Left cardiac atrium (tissue), 4 donors: ENCODE measurements around the gene COL1A2. TPM values are rescaled to one million over a fixed set of nuclear protein-coding genes. Genes with fewer than 3 reads are reported as not detected.

Experiments used
- ATAC-seq, 2 donors: fragments of 200-7000 bp; cut with Tn5 transposase; one replicate each; pipeline ENCODE4 v1.9.1; 2020; ENCODE audit warnings: mild to moderate bottlenecking in 2 of 2, moderate library complexity in 2 of 2
- DNase-seq: peaks from one replicate; pipeline ENCODE4 v3.0.0-alpha.2; 2020
- intact Hi-C, 2 donors: fragments of 100-400 bp; cut with DNase I; formaldehyde crosslinking; loops; one replicate each; pipeline versions ENCODE4 v1.14.1 to v1.15.1; 2022 to 2023
- total RNA-seq, 2 donors: library from RNA; stranded (reverse); fragmentation: NEBNext Ultra II Directional; extraction: Animal tissue kit (Norgen Biotek cat#: 25700); gene quantifications; one replicate each; pipeline ENCODE4 v1.2.1, GENCODE V29; 2021
- donor health status: DM: no; HTN: yes; CAD: no.
- donor health status: DM: no; HTN: yes; CAD: no; lungs with severe emphysema.
- donor health status: DM: yes; HTN: yes; CAD: no.
- donor health status: Dilated cardiomyopathy.

Gene COL1A2
- total RNA-seq, 2 donors from 2014 or later, result 258 to 270 TPM

- ATAC-seq (no peak), DNase-seq (no peak)
- intact Hi-C loops, result no loop called here
Measured at GRCh38 chr7:94400643-94401427, 6.1 kb downstream of the COL1A2 start.

- DNase-seq (no peak), ATAC-seq (no peak)
- intact Hi-C loops, result no loop called here
Measured at GRCh38 chr7:94401428-94401814, 6.7 kb downstream of the COL1A2 start.

GRCh38 chr7:94403546-94403945, 8.9 kb downstream of the COL1A2 start:
- DNase-seq, result no peak
- no peak for ATAC-seq
- intact Hi-C loops, result no loop called here

GRCh38 chr7:94405506-94405905, 10.8 kb downstream of the COL1A2 start:
- ATAC-seq (no peak), DNase-seq (no peak)
- intact Hi-C loops, result no loop called here

GRCh38 chr7:94406696-94407095, 12.0 kb downstream of the COL1A2 start:
- intact Hi-C loops, result no loop called here
- no peak for ATAC-seq
- DNase-seq, result no peak

GRCh38 chr7:94409200-94409948, 14.7 kb downstream of the COL1A2 start:
- intact Hi-C loops, result no loop called here
- ATAC-seq (peak in 1 of 2 donors; percentile 12), DNase-seq (no peak)

- intact Hi-C loops, result no loop called here
- DNase-seq (no peak), ATAC-seq (peak in 1 of 2 donors; percentile 15)
Measured at GRCh38 chr7:94410413-94411187, 15.9 kb downstream of the COL1A2 start.

- ATAC-seq, result no peak
- intact Hi-C loops, result no loop called here
- DNase-seq, result no peak
Measured at GRCh38 chr7:94411188-94411466, 16.4 kb downstream of the COL1A2 start.

- intact Hi-C loops, result no loop called here
Measured at GRCh38 chr7:94412762-94413322, 18.1 kb downstream of the COL1A2 start.

GRCh38 chr7:94414481-94414880, 19.8 kb downstream of the COL1A2 start:
- ATAC-seq (no peak), DNase-seq (no peak)
- intact Hi-C loops, result no loop called here

More at GRCh38 chr7:94412762-94413322, 18.1 kb downstream of the COL1A2 start:
- ATAC-seq (no peak), DNase-seq (no peak)

- DNase-seq, result no peak
- intact Hi-C loops, result no loop called here
- no peak for ATAC-seq
Measured at GRCh38 chr7:94414980-94415379, 20.3 kb downstream of the COL1A2 start.

- DNase-seq (no peak), ATAC-seq (no peak)
- intact Hi-C loops, result no loop called here
Measured at GRCh38 chr7:94417306-94417705, 22.6 kb downstream of the COL1A2 start.

- intact Hi-C loops, result no loop called here
- DNase-seq, result no peak
- no peak for ATAC-seq
Measured at GRCh38 chr7:94417901-94418300, 23.2 kb downstream of the COL1A2 start.

- intact Hi-C loops, result no loop called here
- DNase-seq, result no peak
- ATAC-seq, result no peak
Measured at GRCh38 chr7:94418851-94419250, 24.2 kb downstream of the COL1A2 start.

- no peak for ATAC-seq
- intact Hi-C loops, result no loop called here
Measured at GRCh38 chr7:94420328-94420727, 25.6 kb downstream of the COL1A2 start.

GRCh38 chr7:94421681-94422080, 27.0 kb downstream of the COL1A2 start:
- no peak for ATAC-seq
- intact Hi-C loops, result no loop called here
- DNase-seq, result no peak

More at GRCh38 chr7:94420328-94420727, 25.6 kb downstream of the COL1A2 start:
- no peak for DNase-seq

GRCh38 chr7:94422136-94422535, 27.4 kb downstream of the COL1A2 start:
- intact Hi-C loops, result no loop called here
- DNase-seq, result no peak

GRCh38 chr7:94422827-94423460, 28.2 kb downstream of the COL1A2 start:
- intact Hi-C loops, result no loop called here
- ATAC-seq, result no peak
- DNase-seq, result no peak

More at GRCh38 chr7:94422136-94422535, 27.4 kb downstream of the COL1A2 start:
- no peak for ATAC-seq
